ENCODE measurements around the gene FBN1.

The FBN1 gene

DNA sequence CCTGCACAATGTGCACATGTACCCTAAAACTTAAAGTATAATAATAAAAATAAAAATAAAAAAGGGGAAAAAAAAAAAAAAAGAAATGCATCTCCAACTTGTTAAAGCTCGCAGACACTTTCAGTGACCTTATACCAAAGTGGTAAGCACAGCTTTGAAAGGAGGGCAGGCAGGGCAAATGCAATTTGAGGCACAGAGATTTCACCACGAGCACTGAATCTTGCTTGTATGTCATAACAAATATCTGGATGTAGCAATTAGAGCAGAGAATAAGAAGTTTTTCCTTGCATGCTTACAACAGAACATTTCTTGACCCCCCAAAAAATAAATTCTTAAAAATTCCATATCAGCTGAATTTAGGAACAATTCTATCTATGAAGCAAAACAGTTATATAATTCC is 66.5 kb downstream of the FBN1 start:
- DNase-seq, result no peak

- no peak for DNase-seq
These were observed 68.0 kb downstream of the FBN1 start for GRCh38 chr15:48577469-48577868.

GRCh38 chr15:48574187-48574586 is 71.3 kb downstream of the FBN1 start:
- DNase-seq, result no peak

DNA sequence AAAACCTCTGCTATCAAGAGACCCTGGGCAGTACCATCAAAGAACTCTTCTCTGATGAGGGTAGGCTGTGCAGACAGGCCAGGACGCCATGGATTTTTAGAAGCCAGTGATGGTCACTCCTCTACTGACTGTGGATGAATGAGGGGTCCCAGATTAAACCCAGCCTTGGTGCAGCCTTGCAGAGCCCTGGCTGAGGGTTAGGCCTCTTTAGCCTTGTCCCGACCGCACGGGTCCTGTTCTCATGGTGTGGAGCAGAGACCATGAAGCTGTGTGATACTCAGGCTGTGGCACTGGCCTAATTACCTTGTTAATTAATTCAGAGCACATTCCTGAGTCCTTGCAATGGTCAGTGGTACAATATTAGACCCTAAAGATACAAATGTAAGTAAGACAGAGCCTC is 71.7 kb downstream of the FBN1 start:
- no peak for DNase-seq

DNA sequence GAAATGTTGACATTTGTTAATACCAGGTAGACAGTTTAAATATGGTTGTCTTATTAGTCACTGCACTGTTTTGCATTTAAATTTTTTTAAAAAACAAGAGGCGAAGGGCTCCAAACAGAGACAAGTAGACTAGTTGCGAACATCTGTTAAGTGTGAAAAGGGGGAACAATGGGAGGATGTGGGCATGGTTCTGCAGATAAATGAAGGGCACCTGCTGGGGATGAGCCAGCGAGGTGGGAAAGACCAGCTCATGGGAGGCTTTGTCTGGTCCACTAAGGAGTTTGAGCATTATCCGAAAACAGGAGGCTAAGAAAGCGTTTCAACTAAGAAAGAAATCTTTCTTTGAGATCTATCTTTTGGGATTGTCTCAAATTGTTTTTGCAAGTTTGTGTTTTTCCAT is 72.7 kb downstream of the FBN1 start:
- no peak for DNase-seq

DNA sequence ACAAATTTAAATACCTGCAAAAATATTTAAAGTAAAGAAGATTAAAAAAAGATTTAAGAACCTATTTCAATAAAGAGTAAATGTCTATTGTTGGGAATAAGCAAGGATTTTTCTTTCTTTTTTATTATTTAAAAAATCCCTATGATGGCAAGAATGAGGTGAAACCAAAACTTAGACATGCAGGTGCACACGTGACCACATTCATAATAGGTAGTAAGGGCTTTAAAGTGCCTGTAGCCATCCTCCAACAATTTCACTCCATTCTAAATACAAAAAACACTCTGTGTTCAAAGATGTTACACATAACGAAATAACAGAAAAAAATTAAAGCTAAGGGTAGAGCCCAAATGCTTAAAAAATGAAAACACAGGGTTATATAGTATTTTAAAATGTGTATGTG is 74.0 kb downstream of the FBN1 start:
- no peak for DNase-seq

DNA sequence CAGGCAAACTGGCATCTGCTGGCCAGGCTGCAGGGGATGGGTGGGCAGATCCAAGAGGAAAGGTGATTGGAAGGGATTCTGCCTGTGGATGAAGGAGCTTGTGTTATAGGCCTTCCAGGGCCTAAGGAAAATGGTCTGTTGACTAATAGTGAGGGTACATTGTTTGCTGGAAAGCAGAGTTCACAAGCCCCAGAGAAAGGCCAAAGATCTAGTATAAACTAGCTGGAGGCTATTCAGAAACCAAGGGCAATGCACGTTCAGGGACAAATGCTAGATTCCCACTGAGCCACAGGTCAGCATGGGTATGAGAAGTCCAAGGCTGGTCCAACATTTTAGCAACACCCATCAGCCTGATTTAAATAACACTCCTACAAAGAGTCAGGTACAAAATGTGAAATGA is 74.7 kb downstream of the FBN1 start:
- DNase-seq, result no peak

DNA sequence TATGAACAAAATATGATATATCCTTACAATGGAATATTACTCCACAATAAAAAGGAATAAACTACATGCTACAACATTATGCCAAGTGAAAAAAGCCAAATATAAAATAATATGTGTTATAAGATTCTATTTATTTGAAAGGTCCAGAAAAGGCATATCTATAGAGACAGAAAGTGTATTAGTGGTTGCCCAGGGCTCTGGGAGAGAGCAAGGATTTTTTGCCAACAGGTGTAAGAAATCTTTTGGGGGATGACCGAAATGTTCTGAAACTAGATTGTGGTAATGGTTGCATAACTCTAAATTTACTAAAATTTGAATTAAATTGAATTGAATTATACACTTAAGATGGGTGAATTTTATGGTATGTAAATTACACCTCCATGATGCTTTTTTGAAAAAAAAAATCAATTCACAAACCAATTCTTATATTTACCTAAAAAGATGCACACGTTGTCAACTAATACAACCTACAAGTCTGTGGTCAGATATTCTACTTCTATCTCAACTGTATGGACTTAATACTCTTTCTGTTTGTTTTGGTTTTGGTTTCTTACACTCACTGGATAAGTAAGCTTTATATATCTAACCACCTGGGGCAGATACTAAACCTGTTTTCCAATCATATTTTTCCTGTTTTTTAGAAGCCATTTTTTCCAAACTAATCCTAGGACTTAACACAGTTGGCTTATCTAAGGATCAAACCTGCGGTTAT is 75.8 kb downstream of the FBN1 start:
- no peak for DNase-seq

GRCh38 chr15:48566668-48567067 is 78.8 kb downstream of the FBN1 start:
- no peak for DNase-seq

DNA sequence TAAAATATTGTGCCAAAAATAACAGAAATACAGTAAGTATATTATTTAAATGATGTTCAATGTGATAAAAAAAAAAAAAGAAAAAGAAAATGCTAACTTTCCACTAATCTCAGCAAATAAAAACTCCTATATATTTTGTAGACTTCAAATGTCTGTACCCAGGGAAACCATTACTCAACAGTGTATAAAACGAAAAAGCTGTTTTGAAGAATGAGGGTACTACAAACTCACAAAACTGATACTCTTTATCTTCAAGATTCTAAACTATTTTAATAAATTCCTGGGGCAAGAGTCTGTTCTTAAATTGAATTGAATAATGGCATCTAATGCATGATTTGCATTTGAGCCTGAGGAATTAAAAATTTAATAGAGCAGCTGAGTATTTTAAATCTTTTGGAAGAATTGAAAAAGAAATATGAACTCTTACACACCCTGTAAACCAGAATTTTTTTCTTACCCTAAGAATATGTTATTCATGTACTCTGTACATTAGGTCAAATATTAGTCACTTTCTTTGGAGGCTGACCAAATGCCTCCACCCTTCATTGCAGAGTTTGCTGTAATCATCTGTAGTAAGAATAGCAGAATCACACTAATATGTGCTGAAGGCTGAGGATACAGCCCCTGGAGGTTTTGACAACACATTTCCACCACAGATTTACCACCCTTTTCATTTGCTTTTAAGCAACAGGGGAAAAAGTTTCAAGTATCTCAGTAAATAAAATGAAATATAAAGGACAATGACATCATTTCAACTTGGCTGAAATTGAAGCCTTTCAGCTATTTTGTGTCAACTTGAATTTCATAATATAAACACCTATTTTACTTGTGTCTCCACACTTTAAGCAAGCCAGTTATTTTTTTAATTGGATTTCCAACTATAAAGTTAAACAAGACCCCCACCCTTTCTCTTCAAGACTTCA is 79.7 kb downstream of the FBN1 start:
- no peak for DNase-seq

GRCh38 chr15:48564690-48565089 is 80.8 kb downstream of the FBN1 start:
- no peak for DNase-seq

DNA sequence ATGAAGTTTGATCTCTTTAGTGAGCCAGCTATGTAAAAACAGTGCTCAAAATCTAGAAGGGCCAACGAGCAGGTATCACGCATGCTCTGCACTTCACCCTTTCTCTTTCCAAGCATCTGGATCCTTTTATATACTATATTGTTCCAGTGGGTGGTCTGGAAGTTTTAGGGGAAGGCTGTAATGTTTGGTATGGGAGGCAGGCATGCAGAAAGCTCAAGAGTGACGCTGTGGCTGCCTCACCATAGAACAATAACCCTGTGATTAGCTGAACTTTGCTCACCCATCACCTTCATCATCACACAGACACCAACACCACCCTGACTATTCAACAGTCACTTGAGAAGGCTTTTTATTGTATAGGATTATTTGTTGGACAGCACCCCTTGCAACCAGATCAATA is 81.6 kb downstream of the FBN1 start:
- DNase-seq, result no peak

GRCh38 chr15:48560321-48561051 is 85.0 kb downstream of the FBN1 start:
- DNase-seq, result no peak

DNA sequence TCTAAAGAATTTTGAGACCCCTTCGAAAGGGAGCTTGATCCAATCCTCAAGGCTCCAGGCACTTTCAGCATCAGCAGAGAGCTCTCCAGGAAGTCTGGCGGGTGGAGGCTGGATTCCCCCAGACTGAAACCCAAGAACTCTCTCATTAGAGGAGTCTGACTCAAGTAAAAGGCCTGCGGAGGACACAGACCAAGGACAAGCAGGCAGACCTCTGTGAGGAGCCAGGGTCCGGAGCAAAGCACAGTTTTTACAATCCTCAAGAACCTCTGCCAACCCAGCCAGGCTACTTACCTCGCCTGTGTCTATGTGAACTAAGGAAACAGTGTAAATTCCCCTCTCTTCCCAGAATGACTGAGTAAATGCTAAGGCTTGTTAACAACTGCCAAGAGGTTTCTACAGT is 86.2 kb downstream of the FBN1 start:
- no peak for DNase-seq

GRCh38 chr15:48558226-48558625 is 87.3 kb downstream of the FBN1 start:
- DNase-seq, result no peak

DNA sequence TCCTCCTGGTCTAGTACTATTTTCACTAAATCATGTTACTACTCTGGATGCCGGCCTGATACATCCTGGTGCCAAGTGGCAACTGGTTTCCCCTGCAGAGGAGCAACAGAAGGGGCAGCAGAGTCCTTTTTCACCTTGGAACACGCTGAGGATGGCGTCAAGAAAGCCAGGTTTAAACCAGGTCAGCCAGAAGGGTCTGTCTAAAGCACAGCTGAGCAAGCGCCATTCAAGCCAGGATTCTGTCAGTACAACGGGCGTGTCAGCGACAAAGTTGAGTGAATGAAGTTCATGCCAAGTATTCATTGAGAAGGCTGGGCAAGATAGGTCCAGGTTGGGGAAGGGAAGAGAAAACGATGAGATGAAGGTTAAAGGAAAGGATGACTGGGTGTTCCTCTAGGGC is 88.2 kb downstream of the FBN1 start:
- DNase-seq, result peak; percentile 23

DNA sequence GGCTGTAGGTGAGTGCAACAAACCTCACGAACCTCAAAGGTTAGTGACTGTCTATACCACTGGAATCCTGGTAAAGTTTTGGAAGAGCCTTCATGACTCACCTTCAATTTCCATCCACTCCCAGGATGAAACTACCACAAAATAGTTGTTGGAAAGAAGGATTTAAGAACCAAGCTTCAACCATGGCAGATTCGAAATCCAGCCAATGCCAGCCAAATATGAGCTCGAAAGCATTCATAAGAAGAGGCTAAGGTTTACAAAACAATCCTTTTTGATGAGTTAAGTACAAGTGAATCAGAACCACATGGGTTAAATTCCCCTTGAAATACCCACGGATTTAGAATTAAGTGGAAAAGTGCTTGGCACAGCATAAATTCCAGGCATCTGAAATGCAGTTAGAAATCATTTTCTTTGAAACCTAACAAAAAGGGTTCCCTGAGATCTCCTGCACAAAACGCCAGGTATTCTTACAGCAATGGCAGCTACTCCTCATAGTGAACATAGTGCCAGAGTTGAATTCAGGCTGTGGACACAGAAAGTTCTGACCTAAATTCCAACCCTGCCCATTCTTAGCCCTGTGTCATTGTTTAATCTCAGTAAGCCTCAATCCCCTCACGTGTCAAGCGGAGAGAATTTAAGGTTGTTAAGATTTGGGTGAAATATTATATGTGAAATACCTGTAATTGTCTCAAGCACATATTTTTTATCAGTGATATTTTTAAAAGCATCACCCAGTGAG is 89.2 kb downstream of the FBN1 start:
- DNase-seq, result no peak

DNA sequence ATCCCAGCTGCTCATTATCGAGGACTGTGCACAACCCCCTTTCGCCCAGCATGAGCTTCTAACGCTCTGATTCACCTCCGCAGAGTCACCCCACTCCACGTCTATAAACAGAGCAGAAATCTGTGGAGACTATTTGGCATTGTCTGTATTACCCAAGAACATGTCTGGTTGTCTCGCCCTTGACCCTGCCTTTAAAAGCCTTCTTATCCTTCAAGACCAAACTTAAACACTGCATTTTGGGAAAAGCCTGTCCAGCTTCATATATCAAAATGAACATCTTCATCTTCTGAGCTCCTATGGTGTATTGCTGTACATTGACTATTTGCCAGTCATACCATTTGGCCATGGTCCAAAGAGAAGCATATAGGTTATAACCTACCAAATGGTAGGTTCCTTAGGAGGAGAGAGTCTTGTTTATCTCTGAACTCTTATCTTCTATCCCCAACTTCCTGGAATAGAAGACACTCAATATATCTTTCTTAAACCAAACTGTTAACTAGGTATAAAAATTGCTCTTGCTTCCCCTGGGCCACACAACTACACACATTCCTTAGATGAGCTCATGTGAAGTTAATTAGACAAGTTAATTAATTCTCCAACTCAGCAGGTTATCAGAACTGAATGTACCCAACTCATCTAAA is 90.1 kb downstream of the FBN1 start:
- DNase-seq, result no peak

GRCh38 chr15:48554112-48554511 is 91.4 kb downstream of the FBN1 start:
- DNase-seq, result no peak

DNA sequence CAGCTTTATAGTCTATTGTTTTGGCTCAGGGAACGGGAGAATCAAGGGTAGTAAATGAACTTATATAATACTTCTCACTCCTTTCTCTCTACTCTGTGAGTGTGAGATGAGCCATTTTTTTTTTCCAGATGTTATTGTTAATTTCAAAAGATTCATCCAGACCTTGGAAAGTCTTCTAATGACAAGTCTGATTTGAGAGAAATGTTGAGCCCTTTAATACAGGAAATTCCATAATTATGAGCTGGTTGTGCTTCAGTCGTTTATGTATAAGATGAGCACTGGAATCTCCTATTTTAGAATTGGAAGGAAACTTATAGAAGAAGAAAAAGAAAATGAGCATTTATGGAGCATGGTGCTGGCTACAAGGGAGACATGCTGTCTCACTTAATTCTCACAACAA is 92.0 kb downstream of the FBN1 start:
- DNase-seq, result no peak

DNA sequence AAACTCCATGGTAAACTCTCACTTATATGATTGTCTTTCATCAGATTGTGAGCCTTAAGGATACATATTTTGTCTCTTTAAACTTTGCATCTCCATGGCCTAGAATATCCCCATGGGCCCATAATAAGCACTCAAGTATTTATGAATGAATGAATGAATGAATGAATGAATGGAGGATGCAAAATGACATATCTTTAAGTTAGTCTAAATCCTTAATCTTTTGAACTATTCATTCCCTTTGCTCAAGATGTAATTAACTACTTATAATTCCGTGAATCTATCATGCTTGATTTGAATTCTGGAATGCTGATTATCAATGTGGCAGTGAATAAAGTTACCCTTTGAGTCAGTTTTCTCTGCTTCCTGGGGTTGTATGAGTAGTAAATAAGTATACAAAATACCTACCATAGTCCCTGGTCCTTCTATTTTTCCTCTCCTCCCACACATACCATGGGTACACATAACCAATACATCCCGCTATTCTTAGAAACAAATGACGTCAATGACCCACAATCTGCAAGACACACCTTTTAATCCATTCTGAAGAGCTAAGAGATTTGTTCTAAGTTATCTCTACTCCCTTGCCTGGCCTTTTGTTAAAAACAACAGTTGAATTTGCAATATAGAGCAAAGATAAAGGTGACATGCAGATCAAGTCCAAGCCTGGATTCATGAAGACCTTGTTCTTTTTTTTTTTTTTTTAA is 94.5 kb downstream of the FBN1 start:
- no peak for DNase-seq

DNA sequence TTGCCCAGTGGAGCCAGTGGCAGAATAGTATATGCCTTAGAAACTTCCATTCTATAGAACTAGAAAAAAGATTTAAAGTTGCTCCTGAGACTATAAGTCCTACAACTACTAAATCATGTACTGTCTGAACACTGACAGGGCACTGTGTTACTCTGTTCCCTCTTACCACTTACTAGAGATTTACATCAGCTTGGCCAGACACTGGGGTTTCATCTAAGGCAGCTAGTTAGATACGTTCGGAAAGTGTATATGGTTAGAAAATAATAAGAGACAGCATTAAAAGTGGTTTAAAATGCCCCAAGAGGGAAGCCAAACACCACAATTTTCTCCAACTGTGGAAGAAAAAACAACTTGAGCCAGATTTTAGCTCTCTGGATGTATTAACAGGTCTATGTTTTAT is 97.1 kb downstream of the FBN1 start:
- DNase-seq, result no peak
